GM23248 (cell line): ENCODE measurements around the gene PLPP7. TPM values are rescaled to one million over a fixed set of nuclear protein-coding genes. Genes with fewer than 3 reads are reported as not detected.

ENCODE experiments used
- DNase-seq: peaks from one replicate; pipeline ENCODE4 v3.0.0-alpha.2; 2015
- H2AFZ ChIP-seq: fragments of 200-600 bp; sonication (generic); 2 replicates; pipeline ENCODE4 v1.6.1; 2016; ENCODE audit warnings: antibody characterized with exemption
- H3F3A ChIP-seq: fragments of 200-600 bp; sonication (generic); 2 replicates; pipeline ENCODE4 v1.6.1; 2016; ENCODE audit warnings: mild to moderate bottlenecking, antibody characterized with exemption, mixed run types; ENCODE audit not compliant: insufficient read depth
- H3K27ac ChIP-seq: fragments of 200-600 bp; sonication (generic); 2 replicates; pipeline ENCODE4 v1.5.1; 2016; ENCODE audit warnings: mild to moderate bottlenecking
- H3K27me3 ChIP-seq: fragments of 200-600 bp; sonication (generic); replicated peaks from 2 replicates; pipeline ENCODE4 v1.6.1; 2016; ENCODE audit warnings: mild to moderate bottlenecking; ENCODE audit not compliant: insufficient read depth
- H3K36me3 ChIP-seq: fragments of 200-600 bp; sonication (generic); 2 replicates; pipeline ENCODE4 v1.6.1; 2016; ENCODE audit warnings: low read depth, mild to moderate bottlenecking
- H3K4me1 ChIP-seq: fragments of 200-600 bp; sonication (generic); 2 replicates; pipeline ENCODE4 v1.6.1; 2016; ENCODE audit warnings: mild to moderate bottlenecking; ENCODE audit not compliant: insufficient read depth
- H3K4me2 ChIP-seq: fragments of 200-600 bp; sonication (generic); one replicate; pipeline ENCODE4 v1.6.1; 2016; ENCODE audit warnings: mild to moderate bottlenecking; ENCODE audit not compliant: unreplicated experiment
- H3K4me3 ChIP-seq: fragments of 200-600 bp; sonication (generic); 2 replicates; pipeline ENCODE4 v1.5.1; 2016; ENCODE audit warnings: mild to moderate bottlenecking
- H3K79me2 ChIP-seq: fragments of 200-600 bp; sonication (generic); 2 replicates; pipeline ENCODE4 v1.6.1; 2016; ENCODE audit warnings: mild to moderate bottlenecking; ENCODE audit not compliant: insufficient read depth
- H3K9ac ChIP-seq: fragments of 200-600 bp; sonication (generic); 2 replicates; pipeline ENCODE4 v1.6.1; 2016; ENCODE audit warnings: mild to moderate bottlenecking
- H3K9me2 ChIP-seq: fragments of 200-600 bp; sonication (generic); 2 replicates; pipeline ENCODE4 v1.6.1; 2016; ENCODE audit warnings: mixed run types, mild to moderate bottlenecking, moderate library complexity; ENCODE audit not compliant: insufficient read depth
- H3K9me3 ChIP-seq: fragments of 200-600 bp; sonication (generic); one replicate; pipeline ENCODE4 v1.6.1; 2017; ENCODE audit warnings: low read depth
- H4K20me1 ChIP-seq: fragments of 200-600 bp; sonication (generic); 2 replicates; pipeline ENCODE4 v1.6.0; 2016; ENCODE audit not compliant: insufficient read depth
- EZH2 ChIP-seq: fragments of 200-600 bp; sonication (generic); IDR thresholded peaks from 2 replicates; pipeline ENCODE4 v1.6.1; 2018; ENCODE audit warnings: antibody characterized with exemption, mild to moderate bottlenecking; ENCODE audit not compliant: insufficient read depth, poor library complexity, severe bottlenecking
- EZH2phosphoT487 ChIP-seq: fragments of 200-600 bp; sonication (generic); IDR thresholded peaks from 2 replicates; pipeline ENCODE4 v1.6.1; 2018; ENCODE audit warnings: antibody characterized with exemption, moderate library complexity, mild to moderate bottlenecking, low read depth; ENCODE audit not compliant: insufficient read depth
- WGBS, 2 experiments: methylation state at CpG; one replicate each; pipeline ENCODE4 v1.1.6; 2015 to 2017; ENCODE audit warnings: low lambda C conversion rate in 2 of 2, low coverage in 1 of 2; ENCODE audit errors: missing lambda C conversion rate in 2 of 2; 5-methylcytosine and 5-hydroxymethylcytosine counted together
- in situ Hi-C: fragments of 300-500 bp; cut with MboI; formaldehyde crosslinking; loops from 2 replicates; pipeline ENCODE4 v1.15.0; 2020
- polyA plus RNA-seq: library from polyadenylated mRNA; unstranded; fragments of >200 nt; fragmentation: Nextera tagmentation; extraction: Ambion mirVana; gene quantifications from 2 replicates; pipeline ENCODE4 v1.2.1, GENCODE V29; 2016
- total RNA-seq: library from RNA; depleted of rRNA; stranded (reverse); fragments of >200 nt; shearing (Covaris generic); gene quantifications from 2 replicates; pipeline ENCODE4 v1.2.3, GENCODE V29; 2014

Gene PLPP7
- total and polyA plus RNA-seq, 2 experiments from 2014 or later: 0.32 to 0.65 TPM

DNA sequence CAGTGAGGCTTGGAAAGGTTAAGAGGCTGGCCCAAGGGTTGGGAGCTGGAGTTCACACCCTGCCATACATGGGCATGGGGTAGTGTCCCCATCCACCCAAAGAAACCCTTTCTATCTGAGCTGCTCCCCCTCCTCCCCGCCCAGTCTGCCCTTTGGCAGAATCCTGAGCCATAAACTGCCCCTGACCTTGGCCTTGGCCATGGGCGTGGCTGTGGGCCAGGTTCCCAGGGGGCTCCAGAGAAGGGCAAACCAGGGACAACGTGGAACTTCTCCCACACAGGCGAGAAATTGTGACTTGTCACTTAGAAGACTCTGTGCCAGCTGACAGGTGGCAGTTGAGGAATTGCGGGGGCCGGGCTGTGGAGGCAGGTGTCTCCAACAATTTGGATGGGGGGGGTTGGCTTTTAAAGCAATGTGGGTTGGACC, 18.0 kb upstream of the PLPP7 start:
- Histone ChIP-seq H4K20me1 (no peaks in the 10 kb centered on the region), H3K79me2 (no peaks in the 10 kb centered on the region), H3K36me3 (no peaks in the 10 kb centered on the region), H3F3A (no peaks in the 10 kb centered on the region), H3K4me1 (no peaks in the 10 kb centered on the region), H3K27ac (no peak overlapping the region), H3K27me3 (no peaks in the 10 kb centered on the region), H3K4me2 (no peak overlapping the region), H2AFZ (no peak overlapping the region), H3K9me3 (no peaks in the 10 kb centered on the region), H3K4me3 (no peak overlapping the region), H3K9ac (no peak overlapping the region), H3K9me2 (no peaks in the 10 kb centered on the region)
- in situ Hi-C loops: no loop called here
- 73 to 77% methylated on average over 6 of the region's 6 CpGs for WGBS, 2 experiments
- no peak for TF ChIP-seq EZH2
- no peak for TF ChIP-seq EZH2phosphoT487
- no peak for DNase-seq

GRCh38 chr9:131272212-131272611, 17.3 kb upstream of the PLPP7 start:
- no peak for DNase-seq
- no peaks in the 10 kb centered on the region for H3K79me2 ChIP-seq
- no peak overlapping the region for H3K27ac ChIP-seq
- H3K4me3 ChIP-seq: no peak overlapping the region
- H2AFZ ChIP-seq: no peak overlapping the region
- no peaks in the 10 kb centered on the region for H3K36me3 ChIP-seq
- no peaks in the 10 kb centered on the region for H3F3A ChIP-seq
- WGBS, 2 experiments: 95 to 98% methylated on average over 3 of the region's 3 CpGs
- H3K9ac ChIP-seq: no peak overlapping the region
- no peak overlapping the region for H3K4me2 ChIP-seq
- H3K9me3 ChIP-seq: no peaks in the 10 kb centered on the region
- in situ Hi-C loops: no loop called here
- H3K9me2 ChIP-seq: no peaks in the 10 kb centered on the region
- no peaks in the 10 kb centered on the region for H3K27me3 ChIP-seq
- H4K20me1 ChIP-seq: no peaks in the 10 kb centered on the region
- TF ChIP-seq EZH2phosphoT487 (no peak), EZH2 (no peak)
- no peaks in the 10 kb centered on the region for H3K4me1 ChIP-seq

DNA sequence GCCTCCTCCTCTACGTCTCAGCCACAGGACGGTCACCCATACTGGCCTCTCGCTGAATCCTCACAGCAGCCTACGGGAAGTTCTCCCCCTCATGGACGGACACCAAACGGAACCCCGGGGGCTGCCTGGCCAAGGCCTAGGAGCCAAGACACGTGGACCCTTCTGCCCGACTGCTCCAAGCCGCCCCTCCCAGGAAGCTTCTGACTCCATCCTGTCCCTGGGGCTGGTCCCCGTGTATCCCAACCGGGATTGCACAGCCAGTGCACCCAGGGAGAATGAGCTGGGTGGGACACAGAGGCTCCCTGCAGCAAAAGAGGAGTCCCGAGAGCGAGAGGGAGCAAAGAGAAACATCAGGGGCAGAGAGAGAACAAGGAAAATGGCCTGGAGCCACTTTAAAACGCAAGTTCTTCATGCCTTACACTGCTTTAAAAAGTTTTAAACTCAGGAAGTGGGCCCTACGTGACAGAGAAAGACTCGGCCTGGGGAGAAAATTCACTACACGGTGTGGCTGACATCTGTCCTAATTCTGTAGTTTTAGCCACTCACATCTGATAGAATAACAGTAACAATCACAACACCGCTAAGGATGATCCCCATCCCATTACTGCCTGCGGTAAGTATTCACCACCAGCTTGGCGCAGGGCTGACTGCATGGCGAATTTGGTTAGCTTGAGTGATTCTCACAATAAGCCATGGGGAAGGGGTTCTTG, 16.2 kb upstream of the PLPP7 start:
- H3K9me2 ChIP-seq: no peaks in the 10 kb centered on the region
- H3K36me3 ChIP-seq: no peaks in the 10 kb centered on the region
- DNase-seq: no peak
- H3K79me2 ChIP-seq: no peaks in the 10 kb centered on the region
- no peaks in the 10 kb centered on the region for H3K4me1 ChIP-seq
- H3K27ac ChIP-seq: no peak overlapping the region
- H3F3A ChIP-seq: no peaks in the 10 kb centered on the region
- WGBS, 2 experiments: 92 to 96% methylated on average over 21 to 22 of the region's 22 CpGs
- no peak overlapping the region for H3K4me2 ChIP-seq
- in situ Hi-C loops: no loop called here
- H2AFZ ChIP-seq: no peak overlapping the region; the same call in 1 of the 2 replicates
- H4K20me1 ChIP-seq: no peaks in the 10 kb centered on the region
- no peak for TF ChIP-seq EZH2
- no peak for TF ChIP-seq EZH2phosphoT487
- no peaks in the 10 kb centered on the region for H3K9me3 ChIP-seq
- no peak overlapping the region for H3K4me3 ChIP-seq
- no peaks in the 10 kb centered on the region for H3K27me3 ChIP-seq
- no peak overlapping the region for H3K9ac ChIP-seq

- Histone ChIP-seq H4K20me1 (no peaks in the 10 kb centered on the region), H3K4me3 (no peak overlapping the region), H3K36me3 (no peaks in the 10 kb centered on the region), H3K4me2 (no peak overlapping the region), H3K4me1 (no peaks in the 10 kb centered on the region), H3K9ac (no peak overlapping the region), H3K27ac (no peak overlapping the region), H3K9me2 (no peaks in the 10 kb centered on the region), H3K79me2 (no peaks in the 10 kb centered on the region), H3F3A (no peaks in the 10 kb centered on the region), H3K9me3 (no peaks in the 10 kb centered on the region), H2AFZ (no peak overlapping the region; the same call in 1 of the 2 replicates), H3K27me3 (no peaks in the 10 kb centered on the region)
- 75 to 77% methylated on average over 13 of the region's 13 CpGs for WGBS, 2 experiments
- no peak for DNase-seq
- in situ Hi-C loops: no loop called here
- TF ChIP-seq EZH2phosphoT487 (no peak), EZH2 (no peak)
Measured at GRCh38 chr9:131273856-131274673, 15.5 kb upstream of the PLPP7 start.
